Hepatocyte (in vitro differentiated cells): ENCODE measurements around the gene SNAP29.

ENCODE experiments used
- CTCF ChIP-seq: fragments of 200-600 bp; sonication (generic); IDR thresholded peaks from 2 replicates; pipeline ENCODE4 v1.5.1; 2016; ENCODE audit warnings: antibody characterized with exemption, mild to moderate bottlenecking; ENCODE audit not compliant: poor library complexity
- EZH2 ChIP-seq: fragments of 200-600 bp; sonication (generic); IDR thresholded peaks from 2 replicates; pipeline ENCODE4 v1.6.1; 2016; ENCODE audit warnings: antibody characterized with exemption, mild to moderate bottlenecking, borderline replicate concordance

DNA sequence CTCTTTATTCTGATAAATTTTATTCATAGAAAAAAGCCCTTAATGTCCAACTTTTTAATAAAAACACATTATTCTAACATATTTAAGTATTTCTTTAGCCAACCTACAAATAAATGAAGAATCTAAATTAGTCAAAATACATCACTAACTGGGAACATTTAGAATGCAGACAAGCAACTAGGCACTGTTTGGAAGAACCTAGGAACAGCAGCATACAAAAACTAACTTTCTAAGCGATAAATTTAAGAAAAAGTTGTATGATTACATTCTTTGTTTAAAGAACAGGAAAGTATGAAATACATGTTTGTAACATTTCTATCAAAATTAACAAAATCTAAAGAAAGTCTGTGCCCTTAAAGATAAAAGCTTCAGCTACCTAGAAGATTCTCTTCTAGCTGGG, 35.5 kb upstream of the SNAP29 start:
- no peak for TF ChIP-seq EZH2
- TF ChIP-seq CTCF, result no peak
